Panc1 (cell line): Measurements from ENCODE around the gene TUBB1.

Experiments used
- CTCF ChIP-seq: fragments of 450-650 bp; IDR thresholded peaks from 2 replicates; pipeline ENCODE4 v1.5.1; 2017; ENCODE audit warnings: mild to moderate bottlenecking
- POLR2AphosphoS5 ChIP-seq: IDR thresholded peaks from 2 replicates; pipeline ENCODE4 v1.6.1; 2012; ENCODE audit warnings: mild to moderate bottlenecking, low read depth, low read length, moderate library complexity
- REST ChIP-seq, 2 experiments: IDR thresholded peaks; 2 replicates each; pipeline ENCODE4 v1.6.1; 2011 to 2012; ENCODE audit warnings: low read depth in 2 of 2, control low read depth in 1 of 2, low read length in 1 of 2, mild to moderate bottlenecking in 1 of 2, moderate library complexity in 1 of 2; ENCODE audit not compliant: insufficient read depth in 1 of 2
- SIN3A ChIP-seq: IDR thresholded peaks from 2 replicates; pipeline ENCODE4 v1.6.1; 2012; ENCODE audit warnings: low read depth, mild to moderate bottlenecking, low read length, moderate library complexity, borderline replicate concordance; ENCODE audit not compliant: insufficient read depth

- TF ChIP-seq CTCF (no peak), SIN3A (no peak), REST (IDR thresholded peaks at IDR 0.05; ENCODE audit: insufficient read depth in 1 of 2, low read depth in 2 of 2, low read length in 1 of 2) (no peak), POLR2AphosphoS5 (no peak)
Observed at GRCh38 chr20:59013031-59013951, 5.9 kb upstream of the TUBB1 start.
